NB4 (cell line): Measurements from ENCODE around the gene MLLT3.

ENCODE experiments used
- MAX ChIP-seq: IDR thresholded peaks from 2 replicates; pipeline ENCODE4 v1.6.1; 2011; ENCODE audit warnings: low read depth, low read length
- TF ChIP-seq, protein P1 (sequence below): IDR thresholded peaks from one replicate; pipeline ENCODE4 v1.5.1; 2012; ENCODE audit warnings: low read depth, low read length

DNA sequence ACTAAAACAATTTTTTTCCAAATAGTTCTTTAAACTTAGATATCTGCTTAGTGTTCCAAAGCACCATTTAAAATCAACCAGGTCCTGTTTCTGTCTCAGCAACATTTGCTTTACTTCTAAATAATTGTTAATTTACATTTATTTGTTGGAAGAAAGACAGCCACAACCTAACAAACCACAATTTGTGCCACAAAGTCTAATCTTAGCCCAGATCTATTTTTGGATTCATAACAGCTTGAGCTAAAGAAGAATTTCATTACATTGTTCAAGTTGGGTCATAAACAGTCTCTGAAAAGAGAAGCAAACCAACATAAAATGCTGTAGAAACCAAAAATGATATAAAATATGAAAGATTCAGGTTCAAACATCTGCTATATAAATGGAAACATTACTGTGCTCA lies 24.4 kb downstream of the MLLT3 start:
- TF ChIP-seq, protein P1, sequence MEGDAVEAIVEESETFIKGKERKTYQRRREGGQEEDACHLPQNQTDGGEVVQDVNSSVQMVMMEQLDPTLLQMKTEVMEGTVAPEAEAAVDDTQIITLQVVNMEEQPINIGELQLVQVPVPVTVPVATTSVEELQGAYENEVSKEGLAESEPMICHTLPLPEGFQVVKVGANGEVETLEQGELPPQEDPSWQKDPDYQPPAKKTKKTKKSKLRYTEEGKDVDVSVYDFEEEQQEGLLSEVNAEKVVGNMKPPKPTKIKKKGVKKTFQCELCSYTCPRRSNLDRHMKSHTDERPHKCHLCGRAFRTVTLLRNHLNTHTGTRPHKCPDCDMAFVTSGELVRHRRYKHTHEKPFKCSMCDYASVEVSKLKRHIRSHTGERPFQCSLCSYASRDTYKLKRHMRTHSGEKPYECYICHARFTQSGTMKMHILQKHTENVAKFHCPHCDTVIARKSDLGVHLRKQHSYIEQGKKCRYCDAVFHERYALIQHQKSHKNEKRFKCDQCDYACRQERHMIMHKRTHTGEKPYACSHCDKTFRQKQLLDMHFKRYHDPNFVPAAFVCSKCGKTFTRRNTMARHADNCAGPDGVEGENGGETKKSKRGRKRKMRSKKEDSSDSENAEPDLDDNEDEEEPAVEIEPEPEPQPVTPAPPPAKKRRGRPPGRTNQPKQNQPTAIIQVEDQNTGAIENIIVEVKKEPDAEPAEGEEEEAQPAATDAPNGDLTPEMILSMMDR, result no peak
- no peak for TF ChIP-seq MAX
